CD4-positive, alpha-beta T cell treated with Interleukin-1 beta for 1 hour (primary cell): ENCODE measurements around the gene TMEM253.
A peak's percentile ranks its signal among the peaks of the same experiment; 100 is the strongest.

Experiments used
- DNase-seq, 2 donors: peaks; one replicate each; pipeline ENCODE4 v3.0.0-alpha.2; 2020 to 2022

TMEM253 gene

GRCh38 chr14:21100931-21101330, at the start of gene TMEM253:
TSS of gene TMEM253 (plus strand) at chr14:21101066. CDS start at chr14:21101344, 278 bp downstream.
- DNase-seq: no peak

GRCh38 chr14:21053184-21054122, 47.4 kb upstream of the TMEM253 start:
- DNase-seq: no peak

GRCh38 chr14:21054123-21054767, 46.6 kb upstream of the TMEM253 start:
- DNase-seq: no peak

- no peak for DNase-seq
Measured at GRCh38 chr14:21054768-21055145, 46.1 kb upstream of the TMEM253 start.

- DNase-seq: no peak
Measured at GRCh38 chr14:21055432-21056117, 45.3 kb upstream of the TMEM253 start.

- DNase-seq: no peak
Measured at GRCh38 chr14:21056520-21057163, 44.2 kb upstream of the TMEM253 start.

- DNase-seq: no peak
Measured at GRCh38 chr14:21057803-21058675, 42.8 kb upstream of the TMEM253 start, which contains the start of gene RNASE8. TSS of gene RNASE8 (plus strand) at chr14:21057822. CDS start at chr14:21057893, 71 bp downstream.

- no peak for DNase-seq
Measured at GRCh38 chr14:21058903-21059302, 42.0 kb upstream of the TMEM253 start.

- DNase-seq: no peak
Measured at GRCh38 chr14:21059842-21060613, 40.8 kb upstream of the TMEM253 start.

- DNase-seq: no peak
Measured at GRCh38 chr14:21060614-21061346, 40.1 kb upstream of the TMEM253 start.

- no peak for DNase-seq
Measured at GRCh38 chr14:21061347-21061668, 39.6 kb upstream of the TMEM253 start.

GRCh38 chr14:21063479-21063878, 37.4 kb upstream of the TMEM253 start:
- no peak for DNase-seq

- DNase-seq: peak in 1 of 2 donors; percentile 39
Measured at GRCh38 chr14:21066882-21067502, 33.9 kb upstream of the TMEM253 start.

GRCh38 chr14:21068521-21069387, 32.1 kb upstream of the TMEM253 start:
- DNase-seq: peak; percentile 70 to 76

- peak in 1 of 2 donors; percentile 45 for DNase-seq
Measured at GRCh38 chr14:21069388-21070082, 31.3 kb upstream of the TMEM253 start.

GRCh38 chr14:21070083-21070609, 30.7 kb upstream of the TMEM253 start, which contains the start of gene ARHGEF40:
TSS of gene ARHGEF40 (plus strand) at chr14:21070304. CDS start at chr14:21070397, 93 bp downstream.
- peak in 1 of 2 donors; percentile 37 for DNase-seq

- peak; percentile 28 to 47 for DNase-seq
Measured at GRCh38 chr14:21070610-21071224, 30.1 kb upstream of the TMEM253 start.
